ACC112 (cell line): ENCODE measurements around the gene C2CD2.

Experiments used
- H2AFZ ChIP-seq: fragments of 200-600 bp; sonication (generic); one replicate; pipeline ENCODE4 v1.6.0; 2017; ENCODE audit warnings: antibody characterized with exemption, low read length; ENCODE audit not compliant: unreplicated experiment
- H3K27ac ChIP-seq: fragments of 200-600 bp; sonication (generic); 2 replicates; pipeline ENCODE4 v1.5.1; 2014; ENCODE audit warnings: low read depth, mild to moderate bottlenecking, antibody characterized with exemption, low read length, moderate library complexity
- H3K27me3 ChIP-seq: fragments of 200-600 bp; sonication (generic); 2 replicates; pipeline ENCODE4 v1.6.1; 2014; ENCODE audit warnings: mild to moderate bottlenecking, antibody characterized with exemption, low read length, moderate library complexity, mixed read lengths; ENCODE audit not compliant: insufficient read depth
- H3K36me3 ChIP-seq: fragments of 200-600 bp; sonication (generic); 2 replicates; pipeline ENCODE4 v1.6.1; 2016; ENCODE audit warnings: mild to moderate bottlenecking, antibody characterized with exemption, low read length, moderate library complexity, mixed read lengths; ENCODE audit not compliant: insufficient read depth
- H3K4me1 ChIP-seq: fragments of 200-600 bp; sonication (generic); one replicate; pipeline ENCODE4 v1.6.1; 2016; ENCODE audit warnings: low read length, mixed read lengths; ENCODE audit not compliant: insufficient read depth, unreplicated experiment, control insufficient read depth
- H3K4me3 ChIP-seq: fragments of 200-600 bp; sonication (generic); 2 replicates; pipeline ENCODE4 v1.5.1; 2014; ENCODE audit warnings: mild to moderate bottlenecking, low read depth, low read length
- H3K79me2 ChIP-seq: fragments of 200-600 bp; sonication (generic); one replicate; pipeline ENCODE4 v1.6.0; 2016; ENCODE audit warnings: low read length; ENCODE audit not compliant: control insufficient read depth, unreplicated experiment, insufficient read depth

C2CD2 gene

DNA sequence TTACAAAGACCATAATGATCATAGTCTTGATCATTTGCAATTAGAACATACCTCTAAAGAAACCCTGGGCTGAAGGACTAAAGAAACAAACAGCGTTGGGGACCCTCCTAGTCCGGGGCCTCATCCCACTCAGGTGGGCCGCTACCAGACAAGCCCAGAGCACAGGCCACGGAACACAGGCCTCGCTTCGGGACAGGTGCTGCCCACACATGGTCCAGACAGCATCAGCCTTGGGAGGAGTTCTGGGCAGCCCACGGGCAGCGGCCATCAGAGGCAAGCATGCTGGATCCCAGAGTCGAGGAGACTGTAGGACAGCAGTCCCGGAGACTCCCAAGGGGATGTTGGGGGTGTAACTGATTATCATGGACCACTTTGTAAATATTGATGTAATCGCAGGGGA is 4.9 kb downstream of the C2CD2 start:
- no peaks in the 10 kb centered on the region for H3K36me3 ChIP-seq
- peaks cover 26% of the 10 kb centered on the region for H3K4me1 ChIP-seq
- H3K27ac ChIP-seq: no peak overlapping the region
- no peak overlapping the region for H3K4me3 ChIP-seq
- no peak overlapping the region for H2AFZ ChIP-seq
- peaks cover 71% of the 10 kb centered on the region for H3K79me2 ChIP-seq
- H3K27me3 ChIP-seq: no peaks in the 10 kb centered on the region

DNA sequence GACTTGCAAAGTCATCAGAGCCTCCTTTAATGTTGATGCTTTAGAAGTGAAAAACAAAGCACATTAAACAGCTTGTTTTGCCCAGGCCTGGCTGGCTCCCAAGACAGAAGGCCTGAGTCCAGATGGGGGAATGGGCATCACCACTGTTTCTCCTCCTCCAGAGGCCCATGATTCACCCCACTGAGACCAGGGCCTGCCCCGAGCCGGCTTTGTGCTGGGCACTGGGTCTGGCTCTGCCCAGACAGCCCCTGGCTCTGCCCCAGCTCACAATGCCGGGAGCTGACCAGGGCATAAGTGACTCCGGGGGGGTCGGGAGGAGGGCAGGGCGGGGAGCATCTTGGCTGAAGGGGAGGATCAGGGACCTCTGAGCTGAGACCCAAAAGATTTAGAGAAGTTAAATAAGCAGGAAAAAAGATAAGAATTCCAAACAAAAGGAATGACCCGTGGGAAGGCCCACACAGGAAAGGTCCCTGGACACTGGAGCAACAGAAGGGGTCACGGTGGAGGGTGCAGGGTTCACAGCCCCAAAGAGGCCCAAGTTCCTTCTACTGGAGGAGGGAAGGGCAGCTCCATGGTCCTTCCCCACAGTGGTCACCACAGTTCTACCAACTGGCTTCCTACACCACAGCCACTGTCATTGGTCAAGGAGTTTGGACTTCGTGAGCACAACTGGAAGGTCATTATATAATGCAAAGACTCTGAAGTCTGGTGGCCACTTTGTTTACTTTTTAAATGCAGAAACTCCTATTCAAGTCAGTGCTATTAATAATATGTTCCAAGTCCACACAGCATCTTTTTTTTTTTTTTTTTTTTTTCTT is 5.5 kb downstream of the C2CD2 start:
- H3K27me3 ChIP-seq: no peaks in the 10 kb centered on the region
- peaks cover 75% of the 10 kb centered on the region for H3K79me2 ChIP-seq
- H3K4me1 ChIP-seq: peaks cover 26% of the 10 kb centered on the region
- H3K4me3 ChIP-seq: peak overlapping the region; percentile 34; the same call in 1 of the 2 replicates
- H3K27ac ChIP-seq: peak overlapping the region; percentile 54
- no peak overlapping the region for H2AFZ ChIP-seq
- no peaks in the 10 kb centered on the region for H3K36me3 ChIP-seq

DNA sequence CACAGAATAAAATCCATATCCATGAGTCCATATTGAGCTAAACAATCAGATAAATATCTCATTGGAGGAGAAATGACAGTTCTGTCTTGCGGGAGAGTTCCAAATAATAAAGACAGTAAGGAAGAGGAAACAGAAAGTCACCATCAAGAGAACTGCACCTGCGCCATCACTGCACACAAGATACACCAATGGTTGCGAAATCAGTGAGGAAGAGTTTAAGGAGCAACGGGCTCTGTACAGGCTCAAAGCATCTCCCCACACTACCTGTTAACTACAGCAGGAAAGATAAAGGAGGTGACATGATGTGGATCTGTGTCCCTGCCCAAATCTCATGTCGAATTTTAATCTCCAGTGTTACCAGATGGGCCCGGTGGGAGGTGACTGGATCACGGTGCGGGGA is 7.8 kb downstream of the C2CD2 start:
- peaks cover 14% of the 10 kb centered on the region for H3K4me1 ChIP-seq
- no peaks in the 10 kb centered on the region for H3K27me3 ChIP-seq
- peaks cover 63% of the 10 kb centered on the region for H3K79me2 ChIP-seq
- no peak overlapping the region for H2AFZ ChIP-seq
- no peak overlapping the region for H3K27ac ChIP-seq
- no peaks in the 10 kb centered on the region for H3K36me3 ChIP-seq
- no peak overlapping the region for H3K4me3 ChIP-seq

DNA sequence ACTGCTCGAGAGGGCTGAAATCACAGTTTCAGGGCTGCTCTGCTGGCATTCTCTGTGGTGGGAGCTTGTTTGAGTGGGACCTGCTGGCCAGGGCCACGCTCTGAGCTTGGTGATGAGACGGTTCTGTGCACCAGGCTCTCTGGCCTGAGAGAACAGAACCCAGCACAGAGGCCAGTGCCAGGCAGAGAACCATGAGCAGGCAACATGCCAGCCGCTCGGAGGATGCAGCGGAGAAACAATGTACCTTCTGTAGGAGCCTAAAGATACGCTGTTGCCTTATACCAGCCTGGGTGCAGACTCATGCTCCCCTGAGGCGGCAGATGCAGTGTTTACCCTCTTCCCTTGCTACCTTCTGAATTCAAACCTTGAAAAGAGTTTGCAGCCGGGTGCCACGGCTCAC is 10.0 kb downstream of the C2CD2 start:
- peaks cover 48% of the 10 kb centered on the region for H3K79me2 ChIP-seq
- no peaks in the 10 kb centered on the region for H3K36me3 ChIP-seq
- H2AFZ ChIP-seq: no peak overlapping the region
- no peaks in the 10 kb centered on the region for H3K27me3 ChIP-seq
- H3K27ac ChIP-seq: no peak overlapping the region
- H3K4me1 ChIP-seq: peaks cover 13% of the 10 kb centered on the region
- no peak overlapping the region for H3K4me3 ChIP-seq

DNA sequence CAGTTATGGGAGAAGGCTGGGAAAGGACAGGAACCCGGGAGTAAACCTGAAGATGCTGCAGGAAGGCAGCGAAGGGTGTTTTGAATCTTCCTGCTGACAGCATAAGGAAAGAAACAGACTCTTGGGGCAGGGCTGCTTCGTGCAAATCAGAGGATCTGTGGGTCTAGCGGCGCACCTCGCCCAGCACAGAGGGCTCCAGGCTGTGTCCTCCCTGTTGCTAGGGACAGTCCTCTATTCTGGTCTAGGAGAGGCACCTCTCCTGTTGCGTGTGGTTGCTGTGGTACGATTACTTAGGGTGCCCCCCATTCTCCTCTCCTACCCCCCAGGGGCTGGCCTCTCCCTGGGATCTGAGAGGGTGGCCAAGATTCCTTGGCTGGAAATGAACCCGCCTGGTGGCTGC is 11.4 kb downstream of the C2CD2 start:
- Histone ChIP-seq H3K27ac (no peak overlapping the region), H3K79me2 (peaks cover 40% of the 10 kb centered on the region), H3K4me1 (peaks cover under 1% of the 10 kb centered on the region), H3K4me3 (no peak overlapping the region), H2AFZ (no peak overlapping the region), H3K36me3 (no peaks in the 10 kb centered on the region), H3K27me3 (no peaks in the 10 kb centered on the region)

DNA sequence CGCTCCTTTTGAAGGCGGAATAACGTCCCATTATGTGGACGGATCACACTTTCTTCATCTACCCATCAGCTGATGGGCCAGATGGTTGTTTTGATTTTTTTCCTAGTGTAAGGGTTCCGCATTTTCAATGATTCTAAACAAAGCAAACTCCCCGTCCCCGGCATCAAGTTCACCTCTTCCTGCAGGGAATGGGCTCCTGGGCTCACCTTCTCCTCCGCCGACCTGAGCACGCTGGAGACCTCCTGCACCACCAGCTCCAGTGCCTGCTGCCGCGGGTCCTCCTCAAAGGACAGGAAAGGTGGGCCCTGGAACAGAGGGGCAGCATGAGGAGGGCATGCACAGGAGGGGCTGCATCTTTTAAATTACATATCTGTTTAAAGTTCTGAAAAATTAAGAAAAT is 11.9 kb downstream of the C2CD2 start:
- Histone ChIP-seq H3K36me3 (no peaks in the 10 kb centered on the region), H3K79me2 (peaks cover 39% of the 10 kb centered on the region), H3K27me3 (no peaks in the 10 kb centered on the region), H3K4me1 (no peaks in the 10 kb centered on the region), H3K4me3 (no peak overlapping the region), H2AFZ (no peak overlapping the region), H3K27ac (no peak overlapping the region)

DNA sequence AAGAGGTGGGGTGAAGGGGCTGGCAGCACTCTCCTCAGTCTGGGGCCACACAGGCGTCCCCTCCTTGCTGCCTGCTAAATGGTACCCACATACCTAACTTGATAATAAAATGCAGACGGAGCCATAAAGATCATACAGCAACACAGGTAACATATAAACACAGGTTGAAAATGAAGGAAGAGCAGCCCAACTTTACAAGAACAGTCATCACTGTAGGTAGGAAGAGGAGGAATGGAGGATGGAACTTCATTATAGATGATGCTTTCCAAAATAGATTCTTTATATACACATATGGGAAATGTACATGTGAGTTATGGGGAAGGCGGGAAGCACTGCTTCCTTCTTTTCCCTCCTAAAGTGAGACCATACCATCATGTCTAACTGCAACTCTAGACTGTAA is 13.4 kb downstream of the C2CD2 start:
- no peaks in the 10 kb centered on the region for H3K27me3 ChIP-seq
- no peak overlapping the region for H3K27ac ChIP-seq
- no peak overlapping the region for H3K4me3 ChIP-seq
- peaks cover 25% of the 10 kb centered on the region for H3K79me2 ChIP-seq
- H3K4me1 ChIP-seq: no peaks in the 10 kb centered on the region
- H3K36me3 ChIP-seq: no peaks in the 10 kb centered on the region
- H2AFZ ChIP-seq: no peak overlapping the region

DNA sequence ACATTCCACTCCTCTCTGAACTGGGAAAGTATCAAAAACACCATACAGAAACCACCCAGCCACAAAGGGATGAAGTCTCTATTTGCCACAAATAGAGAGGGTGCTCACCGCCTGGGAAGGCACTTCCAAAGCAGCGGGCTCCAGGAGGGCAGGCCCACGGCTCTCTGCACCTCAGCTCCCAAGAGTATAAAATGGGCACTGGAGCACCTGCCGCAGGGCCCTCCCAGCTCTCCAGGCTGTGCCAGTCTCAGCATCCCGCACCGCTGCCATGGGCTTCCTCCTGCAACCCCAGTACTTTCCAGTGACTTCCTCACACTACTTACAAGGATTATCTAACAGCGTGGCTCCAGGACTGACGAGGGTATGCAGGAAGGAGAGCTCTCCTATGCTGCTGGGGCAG is 14.4 kb downstream of the C2CD2 start:
- H3K36me3 ChIP-seq: no peaks in the 10 kb centered on the region
- H3K4me1 ChIP-seq: no peaks in the 10 kb centered on the region
- H3K27me3 ChIP-seq: no peaks in the 10 kb centered on the region
- H2AFZ ChIP-seq: no peak overlapping the region
- no peak overlapping the region for H3K4me3 ChIP-seq
- peaks cover 18% of the 10 kb centered on the region for H3K79me2 ChIP-seq
- no peak overlapping the region for H3K27ac ChIP-seq

DNA sequence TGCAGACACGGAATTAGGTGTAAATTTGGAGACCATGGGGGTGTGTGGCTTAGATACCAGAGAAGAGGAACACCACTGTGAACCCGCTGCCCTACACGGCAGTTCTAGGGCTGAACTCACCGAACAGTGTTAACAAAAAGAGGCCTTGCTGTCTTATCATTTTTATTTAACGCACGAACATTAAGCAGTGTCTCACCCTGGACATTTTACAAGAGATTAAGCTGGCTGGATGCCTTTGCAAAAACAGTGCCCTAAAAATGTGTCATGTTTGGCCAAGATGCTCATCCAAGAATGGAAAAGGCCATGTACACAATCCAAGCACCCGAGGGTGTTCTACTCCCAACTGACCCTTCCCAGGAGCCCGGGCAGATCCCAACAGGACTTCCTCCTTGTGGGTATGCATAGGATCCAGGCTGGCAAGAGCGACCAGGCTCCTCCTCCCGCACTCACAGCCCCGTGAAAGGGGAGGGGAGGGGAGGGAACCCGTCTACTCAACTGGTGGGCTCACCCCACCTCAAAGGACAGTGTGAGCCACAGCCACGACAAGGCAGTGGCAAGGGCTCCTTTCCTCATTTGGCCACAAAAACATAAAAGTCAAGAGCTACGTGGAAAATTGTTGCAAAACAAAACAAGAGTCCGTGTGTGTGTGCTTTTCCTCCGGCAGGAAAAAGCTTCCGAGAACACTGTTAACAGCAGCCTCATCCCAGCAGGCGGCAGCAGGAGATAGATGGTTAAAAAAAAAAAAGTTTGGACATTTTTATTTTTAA is 20.3 kb downstream of the C2CD2 start:
- H3K36me3 ChIP-seq: no peaks in the 10 kb centered on the region
- H3K27ac ChIP-seq: peak overlapping the region; percentile 89
- no peaks in the 10 kb centered on the region for H3K27me3 ChIP-seq
- peaks cover 47% of the 10 kb centered on the region for H3K4me1 ChIP-seq
- peak overlapping the region; percentile 72 for H3K4me3 ChIP-seq
- peak overlapping the region; percentile 51 for H2AFZ ChIP-seq
- H3K79me2 ChIP-seq: peaks cover 3% of the 10 kb centered on the region

DNA sequence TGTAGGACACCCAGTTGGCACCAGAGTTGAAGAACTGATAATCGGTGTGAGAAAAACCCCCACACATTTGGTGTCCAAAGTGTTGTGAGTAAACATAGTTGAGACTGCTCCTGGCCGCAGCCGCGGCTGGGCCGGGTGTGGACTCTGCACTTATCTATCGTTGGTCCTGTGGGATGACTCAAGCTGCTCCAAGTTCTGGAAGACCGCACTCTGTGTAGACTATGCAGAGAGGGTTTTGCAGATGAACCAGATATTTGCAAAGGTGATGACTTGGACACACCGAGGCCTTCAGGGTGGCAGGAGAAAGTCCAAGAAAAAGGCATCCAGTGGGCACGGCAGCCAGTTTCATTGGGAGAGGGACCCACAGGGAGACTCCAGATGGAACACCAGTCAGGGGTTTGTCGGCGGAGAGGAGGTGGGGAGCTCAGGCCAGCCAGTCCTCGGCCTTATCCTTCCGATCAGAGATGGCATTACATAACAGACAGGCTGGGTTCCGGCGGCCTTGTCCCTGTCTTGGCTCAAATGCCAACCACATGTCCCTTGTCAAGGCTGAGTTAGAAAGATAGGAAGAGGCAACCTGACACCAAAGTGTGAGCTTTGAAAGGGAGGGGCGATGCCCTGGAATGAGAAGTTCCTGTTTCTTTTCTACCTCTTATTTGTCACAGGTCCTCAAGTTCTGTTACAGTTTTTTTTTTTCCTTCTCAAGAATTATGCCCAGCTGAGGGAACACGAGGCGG is 21.1 kb downstream of the C2CD2 start:
- peaks cover 3% of the 10 kb centered on the region for H3K79me2 ChIP-seq

More for the DNA sequence above, 21.1 kb downstream of the C2CD2 start:
- peak overlapping the region; percentile 89 for H3K27ac ChIP-seq
- no peaks in the 10 kb centered on the region for H3K27me3 ChIP-seq
- no peaks in the 10 kb centered on the region for H3K36me3 ChIP-seq
- peaks cover 47% of the 10 kb centered on the region for H3K4me1 ChIP-seq
- H3K4me3 ChIP-seq: peak overlapping the region; percentile 72
- peak overlapping the region; percentile 51 for H2AFZ ChIP-seq
